PFSK-1 (cell line): ENCODE results near the gene LONRF2.

Source experiments
- POLR2AphosphoS5 ChIP-seq: IDR thresholded peaks from 2 replicates; pipeline ENCODE4 v1.6.1; 2012; ENCODE audit warnings: low read depth, mild to moderate bottlenecking, control low read depth, low read length, moderate library complexity
- REST ChIP-seq, 2 experiments: IDR thresholded peaks; 2 replicates each; pipeline versions ENCODE4 v1.6.1 to v1.8.0; 2011 to 2012; ENCODE audit warnings: low read depth in 2 of 2, low read length in 2 of 2, control low read depth in 1 of 2, inconsistent platforms in 1 of 2, mild to moderate bottlenecking in 1 of 2, moderate library complexity in 1 of 2; ENCODE audit not compliant: insufficient read depth in 1 of 2
- SIN3A ChIP-seq: IDR thresholded peaks from 2 replicates; pipeline ENCODE4 v1.6.1; 2012; ENCODE audit warnings: mild to moderate bottlenecking, low read length, moderate library complexity, borderline replicate concordance; ENCODE audit not compliant: insufficient read depth
- TAF1 ChIP-seq: IDR thresholded peaks from 2 replicates; pipeline ENCODE4 v1.6.1; 2012; ENCODE audit warnings: low read length, control low read depth, borderline replicate concordance; ENCODE audit not compliant: insufficient read depth

GRCh38 chr2:100334929-100335328 is 12.6 kb upstream of the LONRF2 start:
- no peak for TF ChIP-seq POLR2AphosphoS5
- TF ChIP-seq TAF1: no peak
- no peak for TF ChIP-seq SIN3A
- no peak for TF ChIP-seq REST (IDR thresholded peaks at IDR 0.05; ENCODE audit: insufficient read depth in 1 of 2, low read depth in 2 of 2, low read length in 2 of 2)
